IMR-90 (cell line): ENCODE results near the gene MT1H. TPM values are rescaled to one million over a fixed set of nuclear protein-coding genes. Genes with fewer than 3 reads are reported as not detected.

Experiments
- ATAC-seq: fragments of 200-7000 bp; cut with Tn5 transposase; 2 replicates; pipeline ENCODE4 v1.9.1; 2020; ENCODE audit warnings: low read depth, mild to moderate bottlenecking, moderate library complexity
- BruUV-seq: library from RNA; stranded (reverse); fragments of 400-500 nt; replicated peaks from 2 replicates; lab custom pipeline; 2021; lab: Mats Ljungman, UMichigan
- CTCF ChIA-PET: fragments of 300-600 bp; formaldehyde crosslinking; extraction: SDS; loops from one replicate; lab custom pipeline; 2021; ENCODE audit warnings: antibody characterized with exemption; lab: Yijun Ruan, JAX
- POLR2A ChIA-PET: fragments of 300-600 bp; sonication (Branson Sonifier 250); formaldehyde crosslinking; loops from one replicate; lab custom pipeline; 2022; ENCODE audit warnings: antibody characterized with exemption; ENCODE audit not compliant: unreplicated experiment; lab: Charles Lee
- DNase-seq: peaks from one replicate; pipeline ENCODE4 v3.0.0; 2013
- H2AFZ ChIP-seq: replicated peaks from 2 replicates; pipeline ENCODE3; 2013; ENCODE audit warnings: low read length, mild to moderate bottlenecking; ENCODE audit not compliant: poor library complexity
- H2AK5ac ChIP-seq: 2 replicates; pipeline ENCODE4 v1.6.1; 2013; ENCODE audit warnings: low read depth, low read length, inconsistent platforms
- H2AK9ac ChIP-seq: replicated peaks from 2 replicates; pipeline ENCODE3; 2013; ENCODE audit warnings: mild to moderate bottlenecking, low read depth, low read length, moderate library complexity; ENCODE audit not compliant: poor library complexity
- H2BK120ac ChIP-seq: 2 replicates; pipeline ENCODE4 v1.6.1; 2013; ENCODE audit warnings: low read depth, low read length, inconsistent platforms
- H2BK15ac ChIP-seq: 3 replicates; pipeline ENCODE4 v1.6.1; 2013; ENCODE audit warnings: low read depth, low read length, inconsistent platforms
- H2BK20ac ChIP-seq: 2 replicates; pipeline ENCODE4 v1.6.1; 2013; ENCODE audit warnings: low read depth, mild to moderate bottlenecking, inconsistent platforms, low read length, moderate library complexity
- H2BK5ac ChIP-seq: 2 replicates; pipeline ENCODE4 v1.6.1; 2013; ENCODE audit warnings: mild to moderate bottlenecking, low read depth, low read length, inconsistent platforms; ENCODE audit not compliant: poor library complexity, severe bottlenecking
- H3K14ac ChIP-seq: replicated peaks from 2 replicates; pipeline ENCODE4 v1.6.1; 2013; ENCODE audit warnings: low read depth, low read length, inconsistent platforms
- H3K18ac ChIP-seq: 2 replicates; pipeline ENCODE4 v1.6.1; 2013; ENCODE audit warnings: low read depth, low read length, control low read depth
- H3K23ac ChIP-seq: 2 replicates; pipeline ENCODE4 v1.6.1; 2013; ENCODE audit warnings: low read depth, low read length, inconsistent platforms
- H3K27ac ChIP-seq: 2 replicates; pipeline ENCODE4 v1.5.1; 2013; ENCODE audit warnings: mild to moderate bottlenecking, control low read depth, low read length; ENCODE audit not compliant: insufficient read depth
- H3K27me3 ChIP-seq: 2 replicates; pipeline ENCODE4 v1.6.1; 2013; ENCODE audit warnings: low read length; ENCODE audit not compliant: control insufficient read depth, insufficient read depth
- H3K36me3 ChIP-seq: 2 replicates; pipeline ENCODE4 v1.6.1; 2013; ENCODE audit warnings: low read length, mixed read lengths; ENCODE audit not compliant: control insufficient read depth, insufficient read depth
- H3K4ac ChIP-seq: 2 replicates; pipeline ENCODE4 v1.6.1; 2013; ENCODE audit warnings: low read depth, low read length, inconsistent platforms
- H3K4me1 ChIP-seq: 2 replicates; pipeline ENCODE4 v1.6.1; 2013; ENCODE audit warnings: low read length, mixed read lengths; ENCODE audit not compliant: control insufficient read depth, insufficient read depth
- H3K4me2 ChIP-seq: 2 replicates; pipeline ENCODE4 v1.6.1; 2013; ENCODE audit warnings: low read depth, mild to moderate bottlenecking, control low read depth, low read length, moderate library complexity
- H3K4me3 ChIP-seq: 2 replicates; pipeline ENCODE4 v1.5.1; 2013; ENCODE audit warnings: low read depth, mild to moderate bottlenecking, control low read depth, low read length, moderate library complexity; ENCODE audit not compliant: insufficient read depth
- H3K56ac ChIP-seq: 2 replicates; pipeline ENCODE4 v1.6.1; 2013; ENCODE audit warnings: low read length, inconsistent platforms; ENCODE audit not compliant: insufficient read depth; ENCODE audit errors: extremely low read depth
- H3K79me1 ChIP-seq, 2 experiments: 2 replicates each; pipeline ENCODE4 v1.6.1; 2013; ENCODE audit warnings: low read length in 2 of 2, inconsistent platforms in 1 of 2, low read depth in 1 of 2
- H3K9ac ChIP-seq: 2 replicates; pipeline ENCODE4 v1.6.1; 2013; ENCODE audit warnings: low read depth, low read length, control low read depth
- H3K9me1 ChIP-seq: 2 replicates; pipeline ENCODE4 v1.6.1; 2013; ENCODE audit warnings: low read length, inconsistent platforms; ENCODE audit not compliant: insufficient read depth
- H3K9me3 ChIP-seq: 2 replicates; pipeline ENCODE4 v1.6.1; 2013; ENCODE audit warnings: low read length; ENCODE audit not compliant: control insufficient read depth, insufficient read depth
- H4K20me1 ChIP-seq: 2 replicates; pipeline ENCODE4 v1.6.1; 2013; ENCODE audit warnings: low read length, inconsistent platforms; ENCODE audit not compliant: insufficient read depth
- H4K5ac ChIP-seq: 2 replicates; pipeline ENCODE4 v1.6.1; 2013; ENCODE audit warnings: mild to moderate bottlenecking, low read depth, low read length, control low read depth
- H4K8ac ChIP-seq, 2 experiments: 2 replicates each; pipeline ENCODE4 v1.6.1; 2013; ENCODE audit warnings: low read depth in 2 of 2, low read length in 2 of 2, control low read depth in 1 of 2, inconsistent platforms in 1 of 2
- H4K91ac ChIP-seq: 2 replicates; pipeline ENCODE4 v1.6.1; 2013; ENCODE audit warnings: low read depth, low read length, inconsistent platforms; ENCODE audit not compliant: insufficient read depth
- CHD1 ChIP-seq: IDR thresholded peaks from 2 replicates; pipeline ENCODE4 v1.6.1; 2012; ENCODE audit warnings: low read depth, low read length, improper control_type of control experiment
- FOS ChIP-seq: fragments of 150-350 bp; IDR thresholded peaks from 2 replicates; pipeline ENCODE4 v1.6.1; 2016; ENCODE audit warnings: low read depth, low read length
- MAFK ChIP-seq: IDR thresholded peaks from 2 replicates; pipeline ENCODE4 v1.6.1; 2012; ENCODE audit warnings: low read depth, low read length, improper control_type of control experiment
- MAZ ChIP-seq: IDR thresholded peaks from 2 replicates; pipeline ENCODE4 v1.6.1; 2012; ENCODE audit warnings: low read depth, mild to moderate bottlenecking, low read length, improper control_type of control experiment, moderate library complexity, borderline replicate concordance
- MXI1 ChIP-seq: IDR thresholded peaks from 2 replicates; pipeline ENCODE4 v1.6.1; 2012; ENCODE audit warnings: low read depth, mild to moderate bottlenecking, low read length, moderate library complexity, borderline replicate concordance
- NFE2L2 ChIP-seq: fragments of 150-350 bp; IDR thresholded peaks from 2 replicates; pipeline ENCODE4 v1.6.1; 2016; ENCODE audit warnings: low read depth, mild to moderate bottlenecking, low read length
- POLR2A ChIP-seq: IDR thresholded peaks from 2 replicates; pipeline ENCODE4 v1.6.1; 2012; ENCODE audit warnings: mild to moderate bottlenecking, low read depth, low read length
- RFX5 ChIP-seq: IDR thresholded peaks from 2 replicates; pipeline ENCODE4 v1.8.0; 2012; ENCODE audit warnings: low read depth, mild to moderate bottlenecking, low read length, moderate library complexity
- SMC3 ChIP-seq: fragments of 150-350 bp; IDR thresholded peaks from 2 replicates; pipeline ENCODE4 v1.6.1; 2016; ENCODE audit warnings: low read depth, mild to moderate bottlenecking, antibody characterized with exemption, low read length, moderate library complexity
- USF2 ChIP-seq: fragments of 150-350 bp; IDR thresholded peaks from 2 replicates; pipeline ENCODE4 v1.6.1; 2017; ENCODE audit warnings: mild to moderate bottlenecking, antibody characterized with exemption, low read length, low read depth
- WGBS, 2 experiments: methylation state at CpG; one replicate each; pipeline versions ENCODE4 v1.1.5 to v1.1.7; 2013; ENCODE audit warnings: missing lambda C conversion rate in 2 of 2; ENCODE audit not compliant: insufficient read length in 1 of 2; ENCODE audit errors: extremely low coverage in 2 of 2; 5-methylcytosine and 5-hydroxymethylcytosine counted together
- dilution Hi-C: fragments of 300-500 bp; cut with HindIII; formaldehyde crosslinking; loops from one replicate; pipeline ENCODE4 v1.14.3; 2018; ENCODE audit warnings: low sequenced_read_pairs; ENCODE audit not compliant: unreplicated experiment
- in situ Hi-C: fragments of 300-500 bp; cut with MboI; formaldehyde crosslinking; loops from 3 replicates; pipeline ENCODE4 v1.14.3; 2019; ENCODE audit warnings: low sequenced_read_pairs, inconsistent platforms, mixed read lengths
- intact Hi-C: fragments of 100-400 bp; cut with micrococcal nuclease; formaldehyde crosslinking; loops from 2 replicates; pipeline ENCODE4 v1.10.0; 2022
- polyA plus RNA-seq, 3 experiments: library from polyadenylated mRNA; depleted of rRNA; stranded (reverse); fragments of >200 nt; gene quantifications; 2 replicates each; pipeline ENCODE4 v1.2.3, GENCODE V29; 2012; ENCODE audit warnings: low replicate concordance in 1 of 3
- total RNA-seq: library from RNA; depleted of rRNA; stranded (reverse); fragments of >200 nt; gene quantifications from 2 replicates; pipeline ENCODE4 v1.2.3, GENCODE V29; 2012

MT1H gene
- total and polyA plus RNA-seq, 2 of the 4 experiments (the other 2 are of a cell fraction), result not detected

GRCh38 chr16:56647641-56648431 is 21.8 kb upstream of the MT1H start:
- H3K23ac ChIP-seq, result no peak overlapping the region
- in situ Hi-C loops, result no loop called here
- H3K27me3 ChIP-seq, result peaks cover 90% of the 10 kb centered on the region
- H3K79me1 ChIP-seq, result no peaks in the 10 kb centered on the region
- no peak for TF ChIP-seq POLR2A
- no peak for TF ChIP-seq FOS
- TF ChIP-seq USF2, result no peak
- TF ChIP-seq NFE2L2, result no peak
- TF ChIP-seq MAZ, result no peak
- no peak for TF ChIP-seq MXI1
- TF ChIP-seq MAFK, result no peak
- TF ChIP-seq CHD1, result no peak
- TF ChIP-seq RFX5, result no peak
- TF ChIP-seq SMC3, result no peak
- no peak overlapping the region for H3K56ac ChIP-seq
- H3K4me2 ChIP-seq, result no peak overlapping the region
- dilution Hi-C loops, result no loop called here
- H4K91ac ChIP-seq, result no peak overlapping the region
- 0 out of 2 replicates have a peak, but pooled peaks cover 3% of the 10 kb centered on the region for H3K9me1 ChIP-seq
- DNase-seq (no peak), ATAC-seq (no peak)
- H2BK20ac ChIP-seq, result no peak overlapping the region
- no peak overlapping the region for H3K9ac ChIP-seq
- 0 out of 2 replicates have a peak, but pooled peaks cover 2% of the 10 kb centered on the region for H3K9me3 ChIP-seq
- POLR2A ChIA-PET, result no interaction called here
- no peak overlapping the region for H2AK5ac ChIP-seq
- H3K18ac ChIP-seq, result no peak overlapping the region
- H2AK9ac ChIP-seq, result no peak overlapping the region
- 13% methylated on average over 14 of the region's 33 CpGs; no CpG with 5 or more reads in 1 of the 2 experiments for WGBS, 2 experiments
- H3K4me3 ChIP-seq, result no peak overlapping the region
- H2BK120ac ChIP-seq, result no peak overlapping the region
- H4K5ac ChIP-seq, result no peak overlapping the region
- intact Hi-C loops, result no loop called here
- no peak overlapping the region for H2BK15ac ChIP-seq
- no peak overlapping the region for H4K8ac ChIP-seq
- CTCF ChIA-PET, result no interaction called here
- no peak overlapping the region for H2BK5ac ChIP-seq
- no TSS peak for BruUV-seq
- no peak overlapping the region for H3K14ac ChIP-seq
- H3K27ac ChIP-seq, result no peak overlapping the region
- no peak overlapping the region for H2AFZ ChIP-seq
- H3K4ac ChIP-seq, result no peak overlapping the region
- H4K20me1 ChIP-seq, result no peaks in the 10 kb centered on the region; the same call in 1 of the 2 replicates
- H3K36me3 ChIP-seq, result no peaks in the 10 kb centered on the region
- H3K4me1 ChIP-seq, result no peaks in the 10 kb centered on the region
